PC-9 (cell line): Measurements from ENCODE around the gene ITM2C.

ENCODE experiments used
- EZH2 ChIP-seq: fragments of 200-600 bp; sonication (generic); IDR thresholded peaks from 2 replicates; pipeline ENCODE4 v1.8.0; 2017; ENCODE audit warnings: antibody characterized with exemption, low read depth
- TF ChIP-seq, protein P1 (sequence below): fragments of 200-600 bp; sonication (generic); conservative IDR thresholded peaks from 2 replicates; pipeline ENCODE4 v1.6.1; 2017; ENCODE audit warnings: mixed run types, antibody characterized with exemption, mild to moderate bottlenecking, moderate library complexity

DNA sequence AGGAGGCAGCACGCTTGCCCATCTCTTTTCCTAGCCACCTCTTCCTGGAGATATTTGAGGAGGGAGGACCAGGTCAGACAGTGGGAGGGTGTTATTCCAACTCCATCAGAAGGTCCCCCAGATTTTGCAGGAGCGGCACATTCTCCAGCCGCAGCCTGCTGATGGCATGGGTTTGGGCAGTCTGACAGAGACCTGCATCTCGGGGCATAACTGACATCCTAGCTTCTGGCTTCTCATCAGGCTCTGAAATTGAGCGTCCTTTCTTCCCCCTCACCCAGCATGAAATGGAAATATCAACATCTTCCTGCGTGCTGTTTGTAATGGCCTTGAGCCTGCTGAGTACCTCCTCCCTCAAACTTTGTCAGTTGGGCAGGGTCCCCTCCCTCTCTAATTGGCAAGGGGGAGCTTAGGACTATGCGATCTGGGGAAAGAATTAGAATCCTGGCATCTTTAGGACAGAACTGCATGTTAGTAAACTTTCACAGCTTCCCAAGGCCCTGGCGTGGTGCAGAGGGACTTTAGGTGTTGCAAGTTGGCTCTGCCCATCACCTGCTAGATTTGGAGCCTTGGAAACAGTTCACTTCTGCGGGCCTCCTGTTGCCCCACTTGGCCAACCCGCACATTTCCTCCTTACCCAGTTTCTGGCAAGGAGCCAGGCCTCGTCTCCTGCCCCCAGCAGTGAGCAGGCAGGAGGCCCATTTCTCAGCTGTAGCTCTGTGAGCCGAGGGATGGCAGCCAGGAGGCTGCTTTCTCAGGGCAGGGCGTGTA is 2.2 kb downstream of the ITM2C start:
- TF ChIP-seq, protein P1, sequence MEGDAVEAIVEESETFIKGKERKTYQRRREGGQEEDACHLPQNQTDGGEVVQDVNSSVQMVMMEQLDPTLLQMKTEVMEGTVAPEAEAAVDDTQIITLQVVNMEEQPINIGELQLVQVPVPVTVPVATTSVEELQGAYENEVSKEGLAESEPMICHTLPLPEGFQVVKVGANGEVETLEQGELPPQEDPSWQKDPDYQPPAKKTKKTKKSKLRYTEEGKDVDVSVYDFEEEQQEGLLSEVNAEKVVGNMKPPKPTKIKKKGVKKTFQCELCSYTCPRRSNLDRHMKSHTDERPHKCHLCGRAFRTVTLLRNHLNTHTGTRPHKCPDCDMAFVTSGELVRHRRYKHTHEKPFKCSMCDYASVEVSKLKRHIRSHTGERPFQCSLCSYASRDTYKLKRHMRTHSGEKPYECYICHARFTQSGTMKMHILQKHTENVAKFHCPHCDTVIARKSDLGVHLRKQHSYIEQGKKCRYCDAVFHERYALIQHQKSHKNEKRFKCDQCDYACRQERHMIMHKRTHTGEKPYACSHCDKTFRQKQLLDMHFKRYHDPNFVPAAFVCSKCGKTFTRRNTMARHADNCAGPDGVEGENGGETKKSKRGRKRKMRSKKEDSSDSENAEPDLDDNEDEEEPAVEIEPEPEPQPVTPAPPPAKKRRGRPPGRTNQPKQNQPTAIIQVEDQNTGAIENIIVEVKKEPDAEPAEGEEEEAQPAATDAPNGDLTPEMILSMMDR: no peak
- no peak for TF ChIP-seq EZH2
